ENCODE measurements around the gene KRT34. TPM values are rescaled to one million over a fixed set of nuclear protein-coding genes. Genes with fewer than 3 reads are reported as not detected.

Gene KRT34
- total and polyA plus RNA-seq, 12 donors = not detected

GRCh38 chr17:41415833-41416335 lies 33.8 kb upstream of the KRT34 start:
- Histone ChIP-seq H3K27ac (peak overlapping the region in 2 of 5 donors; percentile 19 to 55), H3K4me1 (replicated peaks in 1 of 2) (peaks cover 5 to 18% of the 10 kb centered on the region in 2 donors), H3K36me3 (replicated peaks in 1 of 2) (no peaks in the 10 kb centered on the region), H3K9me3 (replicated peaks in 1 of 3) (no peaks in the 10 kb centered on the region), H3K4me3 (no peak overlapping the region), H3K27me3 (no peaks in the 10 kb centered on the region)
- intact Hi-C loops (cut with DNase I) = no loop called here
- TF ChIP-seq CTCF (IDR thresholded peaks at IDR 0.05) (no peak), POLR2A (IDR thresholded peaks at IDR 0.05) (no peak)
- 48 to 57% (median 50%) methylated on average over 3 of the region's 3 CpGs for WGBS, 4 donors
- peak; percentile 34 to 82 (median 72) for DNase-seq

GRCh38 chr17:41415411-41415810 lies 33.3 kb upstream of the KRT34 start:
- Histone ChIP-seq H3K27me3 (no peaks in the 10 kb centered on the region), H3K9me3 (replicated peaks in 1 of 3) (no peaks in the 10 kb centered on the region), H3K36me3 (replicated peaks in 1 of 2) (no peaks in the 10 kb centered on the region), H3K27ac (peak overlapping the region in 2 of 5 donors; percentile 19 to 55), H3K4me3 (no peak overlapping the region), H3K4me1 (replicated peaks in 1 of 2) (peaks cover 5 to 18% of the 10 kb centered on the region in 2 donors)
- no peak for TF ChIP-seq CTCF (IDR thresholded peaks at IDR 0.05)
- no peak for TF ChIP-seq POLR2A (IDR thresholded peaks at IDR 0.05)
- intact Hi-C loops (cut with DNase I) = no loop called here
- no peak for DNase-seq
- WGBS, 4 donors = 53 to 58% (median 57%) methylated on average over 4 of the region's 4 CpGs

- no peaks in the 10 kb centered on the region for H3K27me3 ChIP-seq
These were observed 31.9 kb upstream of the KRT34 start for GRCh38 chr17:41413982-41414381.

GRCh38 chr17:41413353-41413957 lies 31.3 kb upstream of the KRT34 start:
- Histone ChIP-seq H3K27me3 (no peaks in the 10 kb centered on the region), H3K27ac (no peak overlapping the region), H3K36me3 (replicated peaks in 1 of 2) (no peaks in the 10 kb centered on the region), H3K9me3 (replicated peaks in 1 of 3) (no peaks in the 10 kb centered on the region), H3K4me3 (no peak overlapping the region), H3K4me1 (replicated peaks in 1 of 2) (peaks cover 5 to 18% of the 10 kb centered on the region in 2 donors)
- no peak for DNase-seq
- intact Hi-C loops (cut with DNase I) = no loop called here
- WGBS, 4 donors = 72 to 85% (median 76%) methylated on average over 5 of the region's 5 CpGs
- no peak for TF ChIP-seq POLR2A (IDR thresholded peaks at IDR 0.05)
- TF ChIP-seq CTCF (IDR thresholded peaks at IDR 0.05) = no peak

More at GRCh38 chr17:41413982-41414381, 31.9 kb upstream of the KRT34 start:
- Histone ChIP-seq H3K4me3 (no peak overlapping the region), H3K27ac (no peak overlapping the region), H3K36me3 (replicated peaks in 1 of 2) (no peaks in the 10 kb centered on the region), H3K4me1 (replicated peaks in 1 of 2) (peaks cover 5 to 18% of the 10 kb centered on the region in 2 donors), H3K9me3 (replicated peaks in 1 of 3) (no peaks in the 10 kb centered on the region)
- 90 to 97% (median 95%) methylated on average over 1 to 2 of the region's 2 CpGs for WGBS, 4 donors
- no peak for DNase-seq
- intact Hi-C loops (cut with DNase I) = no loop called here
- no peak for TF ChIP-seq POLR2A (IDR thresholded peaks at IDR 0.05)
- TF ChIP-seq CTCF (IDR thresholded peaks at IDR 0.05) = no peak
